Choroid plexus epithelial cell (primary cell): ENCODE results near the gene ABLIM1.

ENCODE experiments used
- DNase-seq: peaks from one replicate; pipeline ENCODE4 v3.0.0-alpha.2; 2010; ENCODE audit warnings: low read depth
- H3K4me3 ChIP-seq: 2 replicates; pipeline ENCODE4 v1.5.1; 2011; ENCODE audit warnings: low read depth, mild to moderate bottlenecking, control low read depth, low read length, moderate library complexity
- TF ChIP-seq, protein P1 (sequence below): conservative IDR thresholded peaks from 2 replicates; pipeline ENCODE4 v1.5.1; 2011; ENCODE audit warnings: low read depth, mild to moderate bottlenecking, control low read depth, inconsistent platforms, low read length, moderate library complexity

Gene ABLIM1

DNA sequence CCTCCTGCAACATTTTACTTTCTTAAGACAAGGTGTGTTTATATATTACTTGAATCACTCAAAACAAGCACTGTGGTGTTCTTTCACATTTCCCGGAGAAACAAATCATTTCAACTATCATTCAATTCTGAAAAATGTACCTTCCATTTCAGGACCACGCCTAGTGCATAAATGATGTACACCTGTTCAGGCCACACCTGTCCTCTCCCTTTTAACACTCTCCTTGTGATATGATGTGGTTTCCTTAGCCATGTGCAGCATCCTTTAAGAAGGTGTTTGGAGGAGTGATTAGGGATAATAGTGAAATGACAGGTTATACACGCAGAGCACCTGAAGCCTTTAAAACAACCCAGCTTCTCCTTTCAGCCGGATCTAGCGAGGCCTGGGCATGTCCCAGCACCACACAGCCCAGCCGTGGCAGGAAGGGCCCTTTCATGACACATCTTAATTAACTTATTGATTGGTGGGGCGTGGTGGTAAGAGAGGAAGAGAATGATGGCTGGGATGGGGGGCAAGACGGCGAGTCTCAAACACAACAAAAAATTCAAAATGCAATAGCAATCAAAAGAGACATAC is 26.9 kb downstream of the ABLIM1 start:
- no peak for DNase-seq
- TF ChIP-seq, protein P1, sequence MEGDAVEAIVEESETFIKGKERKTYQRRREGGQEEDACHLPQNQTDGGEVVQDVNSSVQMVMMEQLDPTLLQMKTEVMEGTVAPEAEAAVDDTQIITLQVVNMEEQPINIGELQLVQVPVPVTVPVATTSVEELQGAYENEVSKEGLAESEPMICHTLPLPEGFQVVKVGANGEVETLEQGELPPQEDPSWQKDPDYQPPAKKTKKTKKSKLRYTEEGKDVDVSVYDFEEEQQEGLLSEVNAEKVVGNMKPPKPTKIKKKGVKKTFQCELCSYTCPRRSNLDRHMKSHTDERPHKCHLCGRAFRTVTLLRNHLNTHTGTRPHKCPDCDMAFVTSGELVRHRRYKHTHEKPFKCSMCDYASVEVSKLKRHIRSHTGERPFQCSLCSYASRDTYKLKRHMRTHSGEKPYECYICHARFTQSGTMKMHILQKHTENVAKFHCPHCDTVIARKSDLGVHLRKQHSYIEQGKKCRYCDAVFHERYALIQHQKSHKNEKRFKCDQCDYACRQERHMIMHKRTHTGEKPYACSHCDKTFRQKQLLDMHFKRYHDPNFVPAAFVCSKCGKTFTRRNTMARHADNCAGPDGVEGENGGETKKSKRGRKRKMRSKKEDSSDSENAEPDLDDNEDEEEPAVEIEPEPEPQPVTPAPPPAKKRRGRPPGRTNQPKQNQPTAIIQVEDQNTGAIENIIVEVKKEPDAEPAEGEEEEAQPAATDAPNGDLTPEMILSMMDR: no peak
- peak overlapping the region; percentile 54 for H3K4me3 ChIP-seq

DNA sequence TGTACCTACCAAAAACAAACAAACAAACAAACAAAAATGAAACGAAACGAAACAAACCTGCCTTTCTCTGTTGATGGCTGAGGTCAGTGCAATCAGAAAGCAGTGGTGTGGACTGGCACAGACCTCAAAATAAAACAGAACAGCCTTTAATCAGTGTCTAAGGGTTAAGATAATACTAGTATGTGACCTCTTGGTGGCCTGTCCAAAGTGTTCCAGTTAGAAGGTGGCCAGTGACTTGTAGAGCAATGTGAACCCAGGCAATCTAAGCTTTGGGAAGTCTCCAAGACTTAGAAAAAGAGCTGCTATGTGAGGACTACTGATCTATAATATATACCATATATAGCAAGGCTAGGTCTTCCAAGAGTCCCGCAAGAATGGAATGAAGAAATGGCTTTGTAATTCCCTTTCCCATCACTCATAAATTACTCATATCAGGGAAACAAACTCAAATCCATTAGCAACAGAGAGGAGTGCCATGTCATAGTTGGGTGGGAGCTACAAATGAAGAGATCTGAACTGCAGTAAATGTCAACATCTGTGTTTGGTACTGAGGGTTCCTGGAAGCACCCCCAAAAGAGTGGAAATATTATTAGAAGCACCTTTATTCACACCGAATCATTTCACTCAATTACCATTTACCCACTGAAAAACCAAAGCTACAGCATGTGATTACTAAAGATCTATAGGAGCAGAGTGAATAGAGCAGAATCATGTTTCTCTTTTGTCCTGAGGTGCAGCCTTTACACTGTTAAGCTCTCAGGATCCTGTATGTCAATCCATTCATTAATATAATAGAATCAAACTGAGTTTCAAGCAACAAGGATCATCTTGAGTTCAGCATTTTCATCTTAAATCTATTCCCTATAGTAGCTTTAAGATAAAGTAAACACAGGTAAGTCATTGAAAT is 28.0 kb downstream of the ABLIM1 start:
- no peak for DNase-seq
- H3K4me3 ChIP-seq: no peak overlapping the region
- TF ChIP-seq, protein P1: no peak

DNA sequence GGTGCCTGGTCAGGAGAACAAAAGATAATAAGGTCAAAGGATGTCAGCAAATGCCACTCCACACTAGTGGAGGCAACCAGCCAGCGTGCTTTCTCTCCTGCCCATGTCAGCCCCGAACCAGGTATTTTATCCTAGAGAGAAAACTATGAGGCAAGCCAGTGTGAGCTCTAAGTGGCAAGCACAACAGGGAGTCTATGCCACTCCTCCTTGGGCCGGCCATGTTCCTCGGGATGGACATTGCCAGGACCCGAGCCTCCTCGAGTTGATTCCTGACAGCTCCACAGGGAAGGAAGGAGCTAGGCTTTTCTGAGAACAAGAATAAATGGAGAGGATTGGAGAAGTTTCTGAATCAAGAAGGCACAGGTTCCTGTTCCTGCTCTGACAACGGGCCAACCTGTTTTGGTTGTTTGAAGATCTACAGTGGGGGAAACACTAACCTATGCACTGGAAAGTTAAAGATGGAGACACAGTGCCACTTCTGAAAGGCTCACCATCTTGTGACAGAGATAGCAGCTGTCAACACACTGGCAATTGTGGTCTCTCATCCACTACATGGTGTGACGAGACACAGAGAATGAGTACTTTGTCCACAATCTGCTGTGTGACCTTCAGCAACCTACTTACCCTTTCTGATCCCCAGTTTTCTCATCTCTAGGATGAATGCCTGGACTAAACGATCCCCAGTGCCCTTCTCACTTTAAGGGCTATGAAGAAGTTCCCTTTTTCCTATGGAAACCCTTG is 28.8 kb downstream of the ABLIM1 start:
- DNase-seq: no peak
- H3K4me3 ChIP-seq: no peak overlapping the region
- TF ChIP-seq, protein P1: no peak

DNA sequence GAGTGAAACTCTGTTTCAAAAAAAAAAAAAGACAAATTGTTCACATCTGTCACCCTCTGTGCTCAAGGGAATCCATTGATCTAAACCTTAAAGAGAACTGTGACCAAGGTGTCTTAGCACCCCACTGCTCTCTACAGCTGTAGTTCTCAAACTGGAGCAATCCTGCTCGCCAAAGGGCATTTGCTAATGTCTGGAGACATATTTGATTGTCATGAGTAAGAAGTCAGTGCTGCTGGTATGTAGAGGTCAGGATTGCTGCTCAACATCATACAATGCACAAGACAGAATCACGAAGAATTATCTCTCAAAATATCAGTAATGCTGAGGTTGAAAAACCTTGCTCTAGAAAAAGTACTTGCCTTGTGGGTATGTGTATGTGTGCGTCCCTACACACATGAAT is 30.0 kb downstream of the ABLIM1 start:
- no peak for DNase-seq
- no peak overlapping the region for H3K4me3 ChIP-seq
- TF ChIP-seq, protein P1: no peak

DNA sequence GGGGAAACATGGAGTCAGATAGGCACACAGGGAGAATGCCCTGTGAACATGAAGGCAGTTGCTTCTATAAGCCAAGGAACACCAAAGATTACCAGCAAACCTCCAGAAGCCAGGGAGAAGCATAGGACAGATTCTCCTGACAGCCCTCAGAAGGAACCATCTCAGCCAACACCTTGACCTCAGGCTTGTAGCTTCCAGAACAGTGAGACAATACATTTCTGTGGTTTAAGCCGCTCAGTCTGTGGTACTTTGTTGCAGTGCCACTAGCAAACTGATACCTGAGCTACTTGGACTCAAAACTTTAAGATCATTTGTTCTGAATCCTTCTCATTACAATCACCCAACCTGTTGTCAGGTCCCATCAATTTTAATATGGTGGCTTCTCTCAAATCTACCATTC is 31.2 kb downstream of the ABLIM1 start:
- TF ChIP-seq, protein P1: no peak
- H3K4me3 ChIP-seq: no peak overlapping the region
- no peak for DNase-seq

DNA sequence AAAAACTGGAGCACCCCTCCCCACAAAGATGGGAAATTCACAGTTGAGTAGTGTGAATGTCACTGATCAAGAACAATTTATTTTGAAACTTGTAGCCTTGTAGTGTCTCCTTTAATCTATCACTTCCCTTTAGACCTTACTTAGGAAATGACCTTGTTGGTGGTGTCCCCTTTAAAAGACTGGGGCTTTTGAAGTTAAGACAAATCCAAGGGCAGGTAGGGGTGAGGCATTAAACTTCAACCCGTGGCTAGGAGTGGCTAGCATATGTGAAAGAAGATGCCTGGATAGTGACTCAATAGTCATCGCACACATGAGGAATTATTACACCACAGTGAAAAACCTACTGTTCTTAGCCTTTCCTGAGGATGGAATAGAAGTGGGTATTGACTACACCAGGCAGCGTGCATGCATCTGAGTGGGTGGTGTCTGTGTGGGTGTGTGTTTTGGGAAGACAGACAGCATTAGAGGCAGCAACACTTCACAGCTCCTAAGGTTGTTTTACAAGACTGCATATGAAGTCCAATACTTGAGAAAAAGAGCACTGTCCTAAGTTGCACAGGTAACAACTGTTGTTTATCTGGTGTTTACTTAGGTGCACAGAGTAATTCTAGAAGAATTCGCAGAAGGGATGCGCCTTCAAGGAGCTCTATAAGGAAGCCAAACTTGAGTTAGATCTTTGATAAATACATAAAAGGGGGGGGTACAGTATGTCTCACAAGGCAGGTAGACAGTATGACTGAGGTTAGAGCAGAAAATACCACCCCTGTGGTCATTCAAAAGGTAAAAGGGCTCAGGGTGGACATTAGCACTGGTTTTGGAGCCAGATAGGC is 32.9 kb downstream of the ABLIM1 start:
- peak; percentile 40 for DNase-seq
- TF ChIP-seq, protein P1: no peak

More for the DNA sequence above, 32.9 kb downstream of the ABLIM1 start:
- H3K4me3 ChIP-seq: no peak overlapping the region
